HS-5 (cell line): ENCODE measurements around the gene ARAP3.

Source experiments
- DNase-seq: peaks from one replicate; pipeline ENCODE4 v3.0.0-alpha.2; 2012; ENCODE audit warnings: low read depth

The ARAP3 gene

DNA sequence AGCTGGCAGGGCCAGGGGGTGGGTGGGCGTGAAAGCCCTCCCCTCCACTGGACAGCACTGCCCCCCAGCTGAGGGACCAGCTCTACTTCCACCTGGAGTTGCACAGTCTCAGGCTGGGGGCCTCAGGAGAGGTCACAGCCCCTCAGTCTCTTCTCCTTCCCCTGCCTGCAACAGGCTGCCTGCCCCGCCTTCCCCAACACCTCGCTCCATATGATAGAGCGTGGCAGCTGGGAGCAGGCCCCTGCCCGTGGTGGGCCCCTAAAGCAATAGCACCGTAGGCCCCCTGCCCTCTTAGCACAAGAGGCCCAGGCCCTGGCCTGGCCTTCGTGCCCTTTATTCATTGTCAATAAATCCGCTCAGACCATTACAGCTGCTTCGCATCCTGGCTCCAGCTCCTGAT, 41.3 kb downstream of the ARAP3 start:
- DNase-seq = no peak

DNA sequence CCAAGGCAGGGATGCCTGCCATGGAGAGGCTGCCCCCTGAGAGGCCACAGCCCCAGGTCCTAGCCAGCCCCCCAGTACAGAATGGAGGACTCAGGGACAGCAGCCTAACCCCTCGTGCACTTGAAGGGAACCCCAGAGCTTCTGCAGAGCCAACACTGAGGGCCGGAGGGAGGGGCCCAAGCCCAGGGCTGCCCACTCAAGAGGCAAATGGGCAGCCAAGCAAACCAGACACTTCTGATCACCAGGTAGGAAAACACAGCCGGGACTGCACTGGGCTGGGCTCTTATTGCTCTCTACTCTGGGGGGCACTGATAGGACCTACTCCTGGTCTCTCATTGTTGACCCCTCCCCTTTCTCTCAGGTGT, 42.0 kb downstream of the ARAP3 start:
- DNase-seq = no peak

DNA sequence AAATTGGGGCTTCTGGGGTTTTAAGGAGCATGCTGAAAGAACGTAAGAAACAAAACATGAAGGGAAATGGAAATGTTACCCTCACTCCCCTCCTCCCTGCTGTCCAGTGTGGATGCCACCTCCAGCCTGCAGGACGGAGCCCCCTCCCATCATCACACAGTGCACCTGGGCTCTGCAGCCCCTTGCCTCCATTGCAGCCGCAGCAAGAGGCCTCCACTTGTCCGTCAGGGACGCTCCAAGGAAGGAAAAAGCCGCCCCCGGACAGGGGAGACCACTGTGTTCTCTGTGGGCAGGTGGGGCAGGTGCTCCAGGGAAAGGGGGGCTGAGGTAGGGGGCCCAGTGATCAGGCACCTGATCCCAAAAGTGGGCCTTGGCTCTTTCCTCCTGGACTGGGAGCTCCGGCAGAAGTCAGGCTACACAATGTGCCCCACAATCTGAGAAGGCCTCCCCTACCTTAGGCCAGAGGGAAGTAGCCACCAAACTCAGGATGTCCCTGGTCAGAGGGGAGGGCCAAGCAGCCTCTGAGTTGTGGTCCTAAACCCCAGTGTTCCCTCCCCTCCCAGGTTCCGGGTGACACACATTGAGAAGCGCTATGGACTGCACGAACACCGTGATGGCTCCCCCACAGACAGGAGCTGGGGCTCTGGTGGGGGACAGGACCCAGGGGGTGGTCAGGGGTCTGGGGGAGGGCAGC, 42.5 kb downstream of the ARAP3 start:
- DNase-seq = no peak

DNA sequence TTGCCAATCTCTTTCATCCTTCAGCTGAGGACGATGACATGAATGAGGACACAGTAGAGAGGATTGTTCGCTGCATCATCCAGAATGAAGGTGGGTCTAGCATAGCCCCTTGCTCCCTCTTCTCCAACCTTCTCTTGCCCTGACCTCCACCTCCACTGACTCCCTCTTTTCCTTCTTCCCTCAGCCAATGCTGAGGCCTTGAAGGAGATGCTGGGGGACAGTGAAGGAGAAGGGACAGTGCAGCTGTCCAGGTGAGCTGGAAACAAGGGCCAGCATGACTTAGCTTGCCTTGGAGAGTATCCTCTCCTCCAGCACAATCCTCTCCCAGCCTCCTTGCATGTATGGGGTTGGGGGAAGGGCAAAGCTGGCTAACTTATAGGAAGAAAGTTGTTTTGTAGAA, 43.3 kb downstream of the ARAP3 start:
- DNase-seq = no peak

DNA sequence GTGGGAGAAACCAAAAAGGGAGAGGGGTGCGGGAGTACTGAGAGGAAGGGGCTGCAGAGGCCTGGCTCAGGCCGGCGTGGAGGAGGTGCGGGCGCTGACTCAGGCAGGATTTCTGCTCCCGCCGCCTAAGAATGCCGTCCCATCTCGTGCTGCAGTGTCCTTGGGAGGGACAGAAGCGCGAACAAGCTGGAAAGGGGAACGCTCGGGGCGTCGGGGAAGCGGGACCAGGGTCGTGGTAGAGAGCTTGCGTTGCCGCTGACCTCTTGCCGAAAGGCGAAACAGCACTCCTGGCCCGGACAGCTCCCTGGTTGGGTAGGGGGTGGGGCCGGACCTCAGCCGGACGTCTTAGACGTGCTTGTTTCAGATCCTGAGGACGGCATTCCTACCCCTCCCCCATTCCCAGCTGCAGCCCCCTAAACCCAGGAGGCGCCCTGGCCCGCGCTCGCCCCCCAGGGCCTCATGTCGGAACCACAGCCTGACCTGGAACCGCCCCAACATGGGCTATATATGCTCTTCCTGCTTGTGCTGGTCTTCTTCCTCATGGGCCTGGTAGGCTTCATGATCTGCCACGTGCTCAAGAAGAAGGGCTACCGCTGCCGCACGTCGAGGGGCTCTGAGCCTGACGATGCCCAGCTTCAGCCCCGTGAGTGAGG, 44.1 kb downstream of the ARAP3 start:
- DNase-seq = no peak

DNA sequence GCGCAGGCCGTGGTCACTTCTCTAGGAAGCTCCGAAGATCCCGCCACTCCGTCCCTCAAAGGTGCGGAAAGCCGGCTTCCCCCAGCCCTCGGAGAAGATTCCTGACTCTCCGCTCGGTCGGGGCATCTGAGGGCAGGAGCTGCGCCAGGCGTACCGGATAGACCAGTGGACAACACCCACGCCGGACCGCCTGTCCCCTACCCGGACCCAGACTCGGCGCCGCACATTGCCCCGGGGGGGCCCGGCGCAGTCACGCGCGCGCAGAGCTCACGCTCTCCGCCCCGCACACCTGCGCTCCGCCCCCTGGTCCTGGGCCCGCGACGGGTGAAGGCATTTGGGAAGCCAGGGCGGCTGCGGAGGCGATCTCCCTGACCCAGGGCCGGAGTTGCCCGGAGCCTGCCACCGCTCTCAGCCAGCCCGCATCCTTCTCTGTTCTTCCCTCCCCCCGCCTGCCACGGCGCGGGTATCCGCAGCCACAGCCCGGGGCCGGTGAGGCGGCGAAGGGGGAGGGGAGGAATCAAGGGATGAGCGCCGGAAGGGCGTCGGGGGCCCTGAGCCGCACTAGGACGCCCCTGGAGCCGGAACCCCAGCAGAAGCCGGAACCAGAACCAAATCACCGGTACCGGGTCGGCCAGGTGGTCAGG, 44.8 kb downstream of the ARAP3 start:
- DNase-seq = no peak

DNA sequence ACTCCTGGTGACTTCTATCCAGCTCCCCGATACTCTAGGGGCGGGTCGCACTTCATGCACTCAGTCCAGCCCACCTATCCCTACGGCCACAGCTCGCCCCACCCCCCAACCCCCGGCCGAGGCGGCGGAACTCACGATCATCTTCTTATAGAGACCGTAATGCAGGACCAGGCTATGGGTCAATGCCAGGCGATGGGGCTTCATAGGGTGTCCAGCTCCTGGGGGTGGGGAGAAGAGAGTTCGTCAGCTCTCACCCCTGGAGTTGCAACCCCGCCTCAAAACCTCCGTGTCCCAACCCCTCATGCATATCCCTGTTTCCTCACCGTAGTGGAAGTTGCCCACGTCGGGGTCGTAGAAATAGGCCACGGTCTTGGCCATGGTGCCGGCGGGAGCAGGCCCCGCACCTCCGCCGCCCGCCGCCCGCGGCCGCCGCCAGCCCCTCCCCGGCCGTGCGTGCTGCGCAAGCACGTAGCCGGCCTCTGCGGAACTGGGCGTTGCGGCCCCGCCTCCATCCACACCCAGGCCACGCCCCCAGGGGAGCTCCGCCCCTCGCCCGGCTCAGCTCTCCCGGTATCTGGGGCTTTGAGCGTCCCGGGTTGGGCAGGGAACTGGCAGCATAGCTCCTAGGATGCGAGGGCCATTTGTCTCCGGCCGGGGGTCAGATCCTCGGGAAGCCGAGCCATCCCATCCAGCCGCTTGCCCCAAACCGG, 45.5 kb downstream of the ARAP3 start, which contains the start of the genes HDAC3 and RELL2:
Gene HDAC3 (minus strand): TSS at position 437 of the 710 bp plus-strand sequence. CDS start 59 bp downstream, at position 378.
Gene RELL2 (plus strand): TSS at position 585 of the 710 bp plus-strand sequence. CDS start 1,229 bp downstream, outside the sequence.
- DNase-seq = peak; percentile 66

DNA sequence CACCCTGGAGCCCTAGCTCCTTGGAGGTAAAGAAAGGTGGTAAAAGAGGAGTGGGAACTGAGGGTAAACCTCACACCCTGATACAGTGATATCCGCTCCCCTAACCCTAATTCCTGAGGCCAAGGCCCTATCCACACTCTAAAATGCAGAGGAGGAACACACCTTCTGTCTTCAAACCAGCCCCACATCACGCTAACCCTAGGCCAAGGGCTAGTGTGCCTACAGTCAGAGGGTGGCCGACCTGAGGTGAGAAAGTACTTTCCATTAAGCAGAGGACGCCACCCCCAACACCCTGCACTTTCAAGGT, 46.0 kb downstream of the ARAP3 start:
- DNase-seq = no peak

DNA sequence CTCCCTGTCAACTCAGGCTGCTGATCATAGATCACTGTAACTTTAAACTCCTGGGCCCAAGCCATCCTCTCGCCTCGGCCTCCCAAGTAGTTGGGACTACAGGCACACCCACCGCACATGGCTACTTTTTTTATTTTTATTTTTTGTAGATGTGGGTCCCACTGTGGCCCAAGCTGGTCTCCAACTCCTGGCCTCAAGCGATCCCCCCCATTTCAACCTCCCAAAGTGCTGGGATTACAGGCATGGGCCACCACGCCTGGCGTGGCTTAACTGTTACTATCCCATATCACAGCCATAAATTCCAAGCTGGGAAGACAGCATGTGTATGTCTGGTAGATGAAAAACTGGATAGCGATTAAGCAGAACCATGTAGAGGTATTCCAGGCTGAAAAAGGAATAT, 46.4 kb downstream of the ARAP3 start:
- no peak for DNase-seq

DNA sequence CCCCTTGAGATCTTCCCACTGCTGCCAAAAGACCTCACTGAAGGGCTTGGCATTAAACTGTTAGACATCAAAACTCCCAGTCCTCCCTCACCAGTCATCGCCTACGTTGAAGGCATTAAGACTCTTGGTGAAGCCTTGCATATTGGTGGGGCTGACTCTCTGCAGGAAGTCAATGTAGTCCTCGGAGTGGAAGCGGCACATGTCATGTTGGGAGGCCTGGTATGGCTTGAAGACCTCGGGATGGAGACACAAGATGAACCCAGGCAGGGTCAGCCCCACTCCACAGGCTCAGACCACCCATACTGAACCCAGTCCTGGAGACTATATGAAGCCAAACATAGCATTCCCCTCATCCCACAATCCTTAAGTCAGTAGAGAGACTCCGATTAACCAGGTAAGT, 47.3 kb downstream of the ARAP3 start:
- no peak for DNase-seq

DNA sequence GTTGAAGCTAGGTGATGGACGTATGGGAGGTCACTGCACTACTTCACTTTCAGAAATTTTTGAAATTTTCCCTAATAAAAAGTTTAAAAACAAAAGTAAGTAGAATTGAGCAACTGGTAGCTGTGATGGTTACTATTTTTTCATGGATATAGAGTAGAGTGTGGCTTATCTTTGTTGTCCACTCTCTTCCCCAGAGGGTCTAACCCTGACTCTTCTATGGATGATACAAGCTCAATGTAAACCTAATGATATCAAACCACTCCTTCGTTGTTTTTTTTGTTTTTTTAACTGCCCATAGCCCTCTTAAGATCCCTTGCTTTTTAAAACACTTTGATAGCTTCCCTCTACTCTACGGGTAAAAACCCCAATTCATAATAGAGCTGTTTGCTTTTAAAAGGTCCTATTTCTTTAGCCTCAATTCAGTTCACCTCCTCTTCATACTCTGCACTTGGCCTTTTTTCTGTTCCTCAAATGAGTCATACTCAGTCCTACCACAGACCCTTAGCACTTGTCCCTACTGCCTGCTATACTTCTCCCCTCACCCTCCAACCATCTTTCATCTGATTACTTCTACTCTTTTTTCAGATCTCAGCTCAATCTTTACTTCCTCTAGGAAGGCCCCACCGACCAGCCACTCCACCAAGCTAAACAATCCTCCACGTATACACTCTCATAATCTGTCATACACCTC, 48.0 kb downstream of the ARAP3 start:
- no peak for DNase-seq

DNA sequence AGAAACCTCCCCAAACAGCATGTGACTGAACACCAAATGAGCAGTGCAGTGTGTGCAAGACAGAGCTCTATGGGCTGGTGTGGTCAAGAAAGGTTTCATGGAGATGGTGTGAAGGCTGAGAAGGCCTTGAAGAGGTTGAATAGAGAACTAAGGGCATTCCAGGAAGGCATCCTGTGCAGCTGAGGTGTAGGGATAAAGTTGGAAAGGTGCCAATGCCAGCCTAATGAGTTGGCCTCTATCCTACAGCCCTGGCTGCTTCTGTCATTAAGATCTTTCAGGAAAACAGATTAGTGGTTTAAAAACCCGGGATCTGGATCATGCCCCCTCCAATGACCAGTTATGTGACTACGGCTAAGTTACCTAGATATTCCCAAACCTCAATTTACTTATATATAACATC, 49.4 kb downstream of the ARAP3 start:
- no peak for DNase-seq

DNA sequence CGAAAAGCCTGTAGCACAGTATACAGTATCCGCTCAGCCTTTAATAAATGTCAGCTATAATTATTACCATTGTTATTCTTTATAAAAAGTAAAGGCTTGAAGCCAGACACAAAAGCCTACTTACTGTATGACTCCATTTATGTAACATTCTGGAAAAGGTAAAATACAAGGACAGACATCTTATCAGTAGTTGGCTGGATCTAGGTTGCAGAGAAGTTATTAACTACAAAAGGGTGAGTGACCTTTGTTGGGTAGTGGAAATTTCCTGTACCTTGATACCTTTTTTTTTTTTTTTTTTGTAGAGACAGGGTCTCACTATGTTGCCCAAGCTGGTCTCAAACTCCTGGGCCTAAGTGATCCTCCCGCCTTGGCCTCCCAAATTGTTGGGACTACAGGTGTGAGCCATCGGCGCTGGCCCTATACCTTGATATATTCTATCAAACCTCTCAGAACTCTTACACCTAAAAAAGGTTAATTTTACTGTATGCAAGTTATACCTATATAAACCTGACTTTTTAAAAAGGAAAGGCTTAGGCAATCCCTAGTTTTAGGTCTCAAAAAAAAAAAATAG, 51.4 kb downstream of the ARAP3 start:
- no peak for DNase-seq

DNA sequence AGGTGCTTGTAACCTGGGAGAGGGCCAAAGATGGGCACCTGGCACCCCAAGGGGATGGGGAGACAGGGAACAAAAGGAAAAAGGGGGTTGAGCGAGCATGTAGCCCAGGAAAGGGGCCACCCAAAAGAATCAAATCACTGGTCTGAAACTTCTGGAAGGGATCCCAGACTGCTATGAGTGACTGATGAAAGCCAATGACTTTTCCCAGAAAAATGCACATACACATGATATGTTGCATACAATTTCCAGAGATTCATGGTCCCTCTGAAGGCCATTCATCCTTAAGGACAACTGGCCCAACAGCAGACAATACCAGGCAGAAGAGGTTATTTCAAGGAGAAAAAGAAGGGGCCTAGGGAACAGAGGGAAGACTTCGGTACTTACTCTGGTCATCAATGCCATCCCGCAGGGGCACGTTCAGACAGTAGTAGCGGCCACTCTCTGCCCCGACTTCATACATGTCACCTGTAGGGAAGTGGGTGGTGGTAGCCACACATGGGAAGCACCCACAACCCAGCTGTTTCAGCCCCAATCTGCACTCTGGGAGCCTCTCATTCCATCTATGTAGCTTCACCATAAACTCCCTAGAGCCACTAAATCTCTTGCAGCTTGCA, 53.7 kb downstream of the ARAP3 start:
- no peak for DNase-seq

DNA sequence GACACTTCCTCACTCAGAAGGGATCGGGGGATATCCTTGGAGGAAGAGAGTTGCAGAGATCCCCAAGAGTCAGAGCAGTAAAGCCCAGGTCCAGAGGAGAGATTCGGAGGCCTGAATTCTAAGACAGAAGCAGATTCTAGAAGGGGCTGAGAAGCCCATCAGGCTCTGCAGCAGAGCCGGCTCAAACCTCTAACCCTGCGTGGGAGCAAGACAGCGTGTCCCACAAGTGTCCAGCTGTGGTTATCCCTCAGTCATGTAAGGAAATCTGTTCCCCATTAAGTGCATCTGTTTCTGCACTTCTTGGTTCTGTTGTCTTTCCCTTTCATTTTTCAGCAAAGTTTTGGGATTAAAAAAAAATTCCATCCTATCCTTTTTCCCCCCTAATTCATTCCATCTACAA, 58.4 kb downstream of the ARAP3 start:
- no peak for DNase-seq

DNA sequence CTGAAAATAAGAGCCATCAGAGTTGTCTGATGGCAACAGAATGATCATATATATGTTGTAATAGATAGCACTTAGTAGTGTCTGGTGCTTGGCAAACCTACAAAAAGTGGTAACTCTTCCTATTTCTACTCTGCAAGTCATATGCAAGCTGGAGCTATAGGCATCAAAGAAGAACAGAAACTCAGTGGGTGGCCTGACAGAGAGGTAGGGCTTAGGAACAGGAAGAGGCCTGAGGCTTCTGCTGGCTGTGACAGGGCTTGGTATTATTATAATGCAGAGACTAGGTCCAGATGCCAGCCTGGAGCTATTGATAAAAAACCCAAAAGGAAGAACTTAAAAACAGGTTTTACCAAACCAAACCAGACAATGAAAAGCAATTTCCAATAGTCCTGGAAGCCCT, 58.8 kb downstream of the ARAP3 start:
- DNase-seq = no peak

DNA sequence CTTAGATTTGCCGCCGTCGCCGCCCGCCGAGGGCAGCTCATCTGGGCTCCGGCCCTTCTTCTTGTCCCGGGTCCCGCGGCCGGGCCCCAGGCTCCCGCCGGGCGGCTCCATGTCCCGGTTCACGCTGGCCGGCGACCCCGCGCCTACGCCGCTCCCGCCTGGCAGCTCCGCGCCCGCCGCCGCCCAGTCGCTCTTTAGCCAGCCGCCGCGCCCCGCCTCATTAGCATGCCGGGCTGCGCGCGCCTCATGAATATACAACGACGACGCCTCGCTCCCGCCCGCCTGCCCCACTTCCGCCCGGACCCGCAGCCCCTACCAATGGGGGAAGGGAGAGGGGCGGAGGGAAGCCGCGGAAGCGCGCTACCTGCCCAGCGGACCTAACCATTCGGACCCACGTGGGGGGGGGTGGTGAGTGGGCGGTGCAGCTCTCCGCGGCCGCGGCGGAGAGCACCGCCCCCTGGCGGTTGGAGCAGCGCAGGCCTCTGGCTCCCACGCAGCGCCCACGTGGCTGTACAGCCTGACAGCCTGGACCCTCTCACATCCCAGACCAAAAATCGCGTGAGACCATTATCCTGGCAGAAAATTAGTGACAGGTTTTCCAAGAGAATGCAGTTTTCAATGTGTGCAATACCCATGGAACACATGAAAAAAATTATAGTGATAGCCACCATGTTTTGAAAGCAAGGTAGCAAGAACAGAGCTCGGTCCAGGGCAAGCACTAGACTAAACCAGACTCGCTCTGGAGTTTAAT, 63.1 kb downstream of the ARAP3 start, which contains the start of gene DIAPH1:
Gene DIAPH1 (minus strand): TSS at position 197 of the 751 bp plus-strand sequence. CDS start 86 bp downstream, at position 111.
- DNase-seq = peak; percentile 69

DNA sequence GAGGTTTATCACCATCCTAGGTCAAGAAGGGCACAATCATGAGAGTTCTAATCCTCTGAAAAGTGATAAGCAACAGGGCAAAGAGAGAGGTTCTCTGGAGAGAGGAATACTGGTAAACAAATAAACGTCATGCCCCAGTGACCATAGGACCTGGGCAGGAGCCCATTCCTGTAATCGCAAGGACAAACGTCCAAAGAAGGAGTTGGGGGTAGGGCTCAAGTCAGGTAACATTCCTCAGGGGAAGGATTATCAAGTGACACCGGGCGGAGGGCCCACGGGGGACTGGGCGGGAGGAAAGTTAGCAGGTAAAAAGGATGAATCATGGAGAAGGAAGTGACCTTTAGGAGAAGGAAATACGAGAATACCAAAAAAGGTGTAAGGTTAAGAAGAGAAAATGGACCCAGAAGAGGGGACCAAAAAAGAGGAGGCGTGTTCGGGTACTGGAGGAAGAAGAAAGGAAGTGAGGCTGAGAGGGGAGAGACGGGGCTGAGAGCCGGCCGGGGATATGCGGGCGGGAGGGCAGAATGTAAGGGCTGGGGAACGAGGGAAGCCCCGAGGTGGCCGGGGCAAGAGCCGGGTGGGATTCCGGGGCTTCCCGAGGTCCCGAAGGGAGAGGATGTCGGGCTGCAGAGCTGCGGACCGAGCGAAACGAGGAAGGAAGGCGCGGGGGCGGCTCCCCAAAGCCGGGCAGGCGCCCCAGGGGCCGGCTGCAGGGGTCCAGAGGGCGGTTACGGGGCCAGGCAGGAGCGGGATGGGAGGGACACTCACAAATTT, 63.8 kb downstream of the ARAP3 start:
- no peak for DNase-seq

DNA sequence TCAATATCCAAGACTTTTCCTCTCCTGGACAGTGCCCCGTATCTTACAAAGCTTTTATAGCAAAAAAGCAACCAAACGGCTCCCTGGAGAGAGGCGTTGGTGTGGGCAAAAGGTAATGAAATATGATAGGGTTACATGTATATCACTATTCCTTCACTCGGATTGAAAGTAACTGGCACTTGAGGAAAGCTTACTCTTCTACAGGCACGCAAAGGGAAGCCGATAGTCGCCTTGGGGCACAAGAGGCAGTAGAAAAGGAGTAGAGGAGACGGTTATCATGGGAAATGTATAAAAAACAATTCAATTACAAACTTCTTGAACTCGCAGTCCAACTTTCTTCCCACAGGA, 64.4 kb downstream of the ARAP3 start:
- DNase-seq = no peak

DNA sequence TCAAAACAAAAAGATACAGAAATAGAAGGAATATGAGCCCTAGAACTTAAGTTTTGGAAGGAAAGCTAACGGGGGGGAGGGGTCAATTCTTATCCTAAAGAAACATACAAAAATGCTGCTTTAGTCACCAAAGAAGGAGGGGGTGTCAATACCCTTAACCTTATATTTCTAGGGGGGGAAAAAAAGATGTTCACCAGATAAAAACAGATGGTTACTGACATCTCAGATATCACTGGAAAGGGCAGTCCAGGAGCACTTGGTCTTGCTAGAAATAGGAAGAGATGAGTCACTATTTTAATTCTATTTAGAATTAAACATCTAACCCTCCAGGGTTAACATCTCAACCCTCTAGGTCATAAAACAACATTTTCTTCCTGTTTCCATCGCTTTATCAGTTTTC, 64.9 kb downstream of the ARAP3 start:
- DNase-seq = no peak
